NT2/D1 (cell line): Measurements from ENCODE around the gene NUP153.

Experiments
- YY1 ChIP-seq: IDR thresholded peaks from 2 replicates; pipeline ENCODE4 v1.6.1; 2011; ENCODE audit not compliant: insufficient read length, insufficient read depth
- ZNF274 ChIP-seq: IDR thresholded peaks from 2 replicates; pipeline ENCODE4 v1.6.1; 2011; ENCODE audit warnings: mild to moderate bottlenecking, low read depth, low read length

GRCh38 chr6:17709476-17709875, 2.8 kb upstream of the NUP153 start:
- no peak for TF ChIP-seq YY1
- TF ChIP-seq ZNF274: no peak
